Transverse colon (tissue), 4 donors: Measurements from ENCODE around the gene VAX1. TPM values are rescaled to one million over a fixed set of nuclear protein-coding genes. Genes with fewer than 3 reads are reported as not detected.

Experiments used
- DNase-seq: peaks from one replicate; pipeline ENCODE4 v3.0.0-alpha.2; 2019
- H3K27ac ChIP-seq, 4 donors: fragments of 200-600 bp; sonication (generic); 2 replicates each; pipeline ENCODE4 v1.5.1; 2016 to 2018; ENCODE audit warnings: inconsistent platforms in 4 of 4
- H3K27me3 ChIP-seq: fragments of 200-600 bp; sonication (generic); 2 replicates; pipeline ENCODE4 v1.5.1; 2017; ENCODE audit warnings: inconsistent platforms
- H3K36me3 ChIP-seq, 4 donors: fragments of 200-600 bp; sonication (generic); 2 replicates each; pipeline ENCODE4 v1.5.1; 2017 to 2019; ENCODE audit warnings: inconsistent platforms in 4 of 4
- H3K4me1 ChIP-seq, 4 donors: fragments of 200-600 bp; sonication (generic); 2 replicates each; pipeline ENCODE4 v1.5.1; 2017 to 2020; ENCODE audit warnings: inconsistent platforms in 4 of 4
- H3K4me3 ChIP-seq, 4 donors: fragments of 200-600 bp; sonication (generic); 1 replicate in 1 of 4; 2 replicates in 3 of 4; pipeline versions ENCODE4 v1.5.1 to v1.6.1; 2017 to 2019; ENCODE audit warnings: inconsistent platforms in 4 of 4
- H3K9me3 ChIP-seq, 2 donors: fragments of 200-600 bp; sonication (generic); 2 replicates each; pipeline ENCODE4 v1.5.1; 2017 to 2019; ENCODE audit warnings: inconsistent platforms in 2 of 2
- CTCF ChIP-seq, 5 experiments: fragments of 200-600 bp in 3 of 5; fragments of 450-650 bp in 2 of 5; sonication (generic) in 3 of 5; IDR thresholded peaks; 1 replicate in 2 of 5; 2 replicates in 3 of 5; pipeline ENCODE4 v1.5.1; 2016 to 2017; ENCODE audit warnings: antibody characterized with exemption in 5 of 5, inconsistent platforms in 3 of 5, mild to moderate bottlenecking in 2 of 5, moderate library complexity in 1 of 5
- EP300 ChIP-seq: sonication (generic); formaldehyde crosslinking; IDR thresholded peaks from one replicate; pipeline ENCODE4 v1.6.1; 2017; ENCODE audit warnings: antibody characterized with exemption, low read depth
- POLR2A ChIP-seq: fragments of 450-650 bp; IDR thresholded peaks from one replicate; pipeline ENCODE4 v1.6.1; 2016; ENCODE audit warnings: antibody characterized with exemption, mild to moderate bottlenecking, moderate library complexity
- POLR2AphosphoS5 ChIP-seq, 3 donors: sonication (generic); formaldehyde crosslinking; IDR thresholded peaks; one replicate each; pipeline ENCODE4 v1.6.1; 2016; ENCODE audit warnings: antibody characterized with exemption in 3 of 3
- WGBS, 2 donors: methylation state at CpG; one replicate each; pipeline ENCODE4 v1.1.5; 2018; ENCODE audit warnings: low coverage in 1 of 2; 5-methylcytosine and 5-hydroxymethylcytosine counted together
- in situ Hi-C, 4 donors: fragments of 200-750 bp; cut with MboI; loops; one replicate each; pipeline versions ENCODE4 v1.15.0 to v1.15.1; 2017; ENCODE audit warnings: low sequenced_read_pairs in 3 of 4, low pct_ligation_motif_present in 1 of 4, low pct_unique_long_range_greater_than_20kb in 1 of 4
- intact Hi-C: fragments of 100-400 bp; cut with DNase I; formaldehyde crosslinking; loops from one replicate; pipeline ENCODE4 v1.15.1; 2023; ENCODE audit warnings: low total_unique reads
- total RNA-seq, 4 donors: library from RNA; depleted of rRNA; stranded (reverse); fragments of >200 nt; gene quantifications; one replicate each; pipeline ENCODE4 v1.1.0, GENCODE V29; 2016

VAX1 gene
- total RNA-seq, 4 donors from 2014 or later = not detected

DNA sequence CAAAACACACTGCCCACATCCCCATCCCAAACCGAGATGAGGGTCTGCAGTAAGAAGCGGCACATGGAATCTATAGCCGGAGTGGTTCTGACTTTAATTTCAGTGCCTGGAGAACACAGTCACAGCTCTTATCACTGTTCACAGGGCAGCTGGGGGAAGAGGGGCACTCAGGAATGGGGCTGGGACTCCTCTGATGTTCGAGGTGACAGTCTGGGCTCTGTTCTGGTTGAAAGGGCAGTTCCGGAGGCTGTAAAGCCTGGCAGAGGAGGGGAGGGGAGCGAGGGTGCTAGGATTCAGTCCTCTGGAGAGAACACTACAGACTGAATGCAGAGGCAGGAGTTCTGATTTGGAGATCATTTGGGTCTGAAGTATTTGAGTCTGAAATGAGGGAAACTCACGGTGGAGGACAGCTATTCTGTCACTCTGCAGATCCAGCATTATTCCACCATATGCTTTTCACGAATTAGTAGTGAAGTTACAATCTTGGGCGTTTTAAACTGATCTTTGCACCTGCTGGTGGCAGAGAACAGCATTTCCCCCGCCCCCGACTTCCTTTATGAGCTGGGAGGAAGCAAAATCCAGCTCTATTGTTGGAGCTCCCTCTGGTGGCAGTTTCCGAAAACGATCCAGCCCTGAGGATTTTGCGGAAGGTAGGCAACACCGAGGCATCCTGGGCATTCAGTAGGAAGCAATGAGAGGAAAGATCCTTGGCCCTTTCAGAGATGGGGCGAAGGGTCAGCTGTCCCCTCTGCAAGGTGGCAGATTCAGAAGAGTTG lies 36.6 kb upstream of the VAX1 start:
- Histone ChIP-seq H3K4me3 (peak overlapping the region; percentile 18 to 46 (median 36)), H3K36me3 (no peaks in the 10 kb centered on the region), H3K9me3 (no peaks in the 10 kb centered on the region), H3K27me3 (peaks cover 57% of the 10 kb centered on the region), H3K27ac (no peak overlapping the region), H3K4me1 (peaks cover 0 to 16% (median 8%) of the 10 kb centered on the region in 4 donors)
- DNase-seq = peak; percentile 90
- in situ Hi-C loops (loop anchor here (5.0 to 25.0 kb wide), 5 partner anchors 370 to 512 kb away; no protein-coding TSS in a partner anchor), intact Hi-C loops (loop anchor here (2.0 kb wide), 1 partner anchor 378 kb away; no protein-coding TSS in a partner anchor)
- WGBS, 2 donors = 9% methylated on average over 16 of the region's 16 CpGs; no CpG with 5 or more reads in 1 of the 2 donors
- TF ChIP-seq POLR2A (no peak), CTCF (IDR thresholded peaks at IDR 0.05) (peak; percentile 78 to 87 (median 84))

GRCh38 chr10:117170244-117170643 lies 32.2 kb upstream of the VAX1 start:
- in situ Hi-C loops = loop anchor here in 2 of 4 donors (10.0 to 25.0 kb wide), 3 partner anchors 365 to 508 kb away; no protein-coding TSS in a partner anchor
- WGBS, 2 donors = 10 to 20% methylated on average over 2 to 6 of the region's 6 CpGs

GRCh38 chr10:117169480-117169879 lies 31.4 kb upstream of the VAX1 start:
- no peak for DNase-seq
- H3K27ac ChIP-seq = no peak overlapping the region
- in situ Hi-C loops = loop anchor here in 2 of 4 donors (25.0 kb wide), 2 partner anchors 482 to 507 kb away; no protein-coding TSS in a partner anchor
- H3K27me3 ChIP-seq = peaks cover 95% of the 10 kb centered on the region
- no peak overlapping the region for H3K4me3 ChIP-seq
- intact Hi-C loops = no loop called here
- no peaks in the 10 kb centered on the region for H3K9me3 ChIP-seq
- WGBS, 2 donors = 10 to 18% methylated on average over 2 of the region's 2 CpGs
- H3K36me3 ChIP-seq = no peaks in the 10 kb centered on the region
- TF ChIP-seq EP300 = no peak
- TF ChIP-seq POLR2AphosphoS5 (IDR thresholded peaks at IDR 0.05) = no peak
- no peak for TF ChIP-seq POLR2A
- no peak for TF ChIP-seq CTCF (IDR thresholded peaks at IDR 0.05)
- peaks cover 5 to 31% (median 19%) of the 10 kb centered on the region in 4 donors for H3K4me1 ChIP-seq

More at GRCh38 chr10:117170244-117170643, 32.2 kb upstream of the VAX1 start:
- H3K27ac ChIP-seq = no peak overlapping the region
- peaks cover 5 to 30% (median 16%) of the 10 kb centered on the region in 4 donors for H3K4me1 ChIP-seq
- no peaks in the 10 kb centered on the region for H3K36me3 ChIP-seq
- H3K27me3 ChIP-seq = peaks cover 87% of the 10 kb centered on the region
- H3K9me3 ChIP-seq = no peaks in the 10 kb centered on the region
- TF ChIP-seq POLR2AphosphoS5 (IDR thresholded peaks at IDR 0.05) = no peak
- no peak for TF ChIP-seq CTCF (IDR thresholded peaks at IDR 0.05)
- no peak for TF ChIP-seq POLR2A
- TF ChIP-seq EP300 = no peak
- intact Hi-C loops = no loop called here
- no peak for DNase-seq
- no peak overlapping the region for H3K4me3 ChIP-seq

DNA sequence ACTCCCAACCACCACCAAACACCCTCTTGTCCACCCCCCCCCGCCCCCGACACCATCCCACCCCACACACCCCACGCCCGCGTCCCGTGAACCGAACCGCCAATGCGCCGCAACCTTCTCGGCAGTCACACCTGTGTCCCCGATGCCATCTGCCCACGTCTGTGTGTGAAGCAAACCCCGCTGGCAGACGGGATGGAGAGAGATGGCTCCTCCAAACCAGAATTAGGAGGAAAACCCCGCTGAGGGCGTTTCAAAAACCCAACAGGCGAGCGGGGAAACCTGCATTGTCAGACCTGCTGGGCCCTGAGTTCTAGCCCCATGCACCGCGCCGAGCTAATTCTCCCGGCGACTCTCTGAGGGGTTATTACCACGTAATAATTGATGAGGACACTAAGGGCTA lies 30.7 kb upstream of the VAX1 start:
- Histone ChIP-seq H3K4me3 (no peak overlapping the region), H3K4me1 (peaks cover 5 to 29% (median 20%) of the 10 kb centered on the region in 4 donors), H3K36me3 (no peaks in the 10 kb centered on the region), H3K9me3 (no peaks in the 10 kb centered on the region), H3K27me3 (peaks cover 100% of the 10 kb centered on the region), H3K27ac (no peak overlapping the region)
- 9% methylated on average over 25 of the region's 25 CpGs; no CpG with 5 or more reads in 1 of the 2 donors for WGBS, 2 donors
- in situ Hi-C loops = loop anchor here in 2 of 4 donors (25.0 kb wide), 2 partner anchors 481 to 506 kb away; no protein-coding TSS in a partner anchor
- no peak for DNase-seq
- TF ChIP-seq EP300 (no peak), CTCF (IDR thresholded peaks at IDR 0.05) (no peak), POLR2AphosphoS5 (IDR thresholded peaks at IDR 0.05) (no peak), POLR2A (no peak)
- intact Hi-C loops = no loop called here
